Fibroblast of skin of right biceps (primary cell): ENCODE measurements around the gene ATP1B4.

Experiments
- DNase-seq: peaks from one replicate; pipeline ENCODE4 v3.0.0-alpha.2; 2013

The ATP1B4 gene

GRCh38 chrX:120377179-120377578 is 15.3 kb downstream of the ATP1B4 start:
- DNase-seq, result no peak

- no peak for DNase-seq
Observed at GRCh38 chrX:120377715-120378114, 15.8 kb downstream of the ATP1B4 start.

- no peak for DNase-seq
Observed at GRCh38 chrX:120378570-120378969, 16.7 kb downstream of the ATP1B4 start.

GRCh38 chrX:120379937-120380681 is 18.2 kb downstream of the ATP1B4 start:
- no peak for DNase-seq

- DNase-seq, result peak; percentile 6
Observed at GRCh38 chrX:120380699-120381098, 18.8 kb downstream of the ATP1B4 start.

GRCh38 chrX:120401301-120401700 is 39.4 kb downstream of the ATP1B4 start:
- no peak for DNase-seq

GRCh38 chrX:120402369-120402768 is 40.5 kb downstream of the ATP1B4 start:
- no peak for DNase-seq

GRCh38 chrX:120406638-120407037 is 44.7 kb downstream of the ATP1B4 start:
- DNase-seq, result no peak

- DNase-seq, result no peak
Observed at GRCh38 chrX:120408168-120408567, 46.3 kb downstream of the ATP1B4 start.

GRCh38 chrX:120419463-120419862 is 57.6 kb downstream of the ATP1B4 start:
- no peak for DNase-seq

GRCh38 chrX:120426599-120426998 is 64.7 kb downstream of the ATP1B4 start:
- peak; percentile 39 for DNase-seq

- peak; percentile 4 for DNase-seq
Observed at GRCh38 chrX:120428309-120428708, 66.4 kb downstream of the ATP1B4 start.

- DNase-seq, result no peak
Observed at GRCh38 chrX:120429776-120430540, 68.1 kb downstream of the ATP1B4 start.
